ENCODE measurements around the gene ECSCR.

Gene ECSCR

GRCh38 chr5:139453683-139454567 lies 8.6 kb downstream of the ECSCR start:
- TF ChIP-seq CTCF (IDR thresholded peaks at IDR 0.05), result no peak
- H3K9me3 Mint-ChIP-seq, result no peaks in the 10 kb centered on the region
- H3K36me3 Mint-ChIP-seq (ENCODE audit: low read depth), result no peaks in the 10 kb centered on the region
- no peak for DNase-seq
- H3K27ac Mint-ChIP-seq, result no peak overlapping the region
- H3K4me1 Mint-ChIP-seq, result peaks cover 12% of the 10 kb centered on the region
- H3K27me3 Mint-ChIP-seq (ENCODE audit: low read depth, poor library complexity), result peaks cover 11% of the 10 kb centered on the region
- H3K4me3 Mint-ChIP-seq, result no peak overlapping the region

GRCh38 chr5:139451878-139452660 lies 10.5 kb downstream of the ECSCR start:
- Mint-ChIP-seq H3K27ac (no peak overlapping the region), H3K4me1 (peaks cover 14% of the 10 kb centered on the region), H3K36me3 (ENCODE audit: low read depth) (no peaks in the 10 kb centered on the region), H3K27me3 (ENCODE audit: low read depth, poor library complexity) (peaks cover 18% of the 10 kb centered on the region), H3K4me3 (no peak overlapping the region), H3K9me3 (no peaks in the 10 kb centered on the region)
- no peak for DNase-seq
- no peak for TF ChIP-seq CTCF (IDR thresholded peaks at IDR 0.05)

- no peaks in the 10 kb centered on the region for H3K36me3 Mint-ChIP-seq (ENCODE audit: low read depth)
- no peak overlapping the region for H3K4me3 Mint-ChIP-seq
- no peak for DNase-seq
- H3K27me3 Mint-ChIP-seq (ENCODE audit: low read depth, poor library complexity), result peaks cover 23% of the 10 kb centered on the region
- peaks cover 8% of the 10 kb centered on the region for H3K4me1 Mint-ChIP-seq
- no peak for TF ChIP-seq CTCF (IDR thresholded peaks at IDR 0.05)
- H3K27ac Mint-ChIP-seq, result no peak overlapping the region
- no peaks in the 10 kb centered on the region for H3K9me3 Mint-ChIP-seq
These were observed 11.4 kb downstream of the ECSCR start for GRCh38 chr5:139451176-139451575.

GRCh38 chr5:139446956-139447779 lies 15.4 kb downstream of the ECSCR start:
- no peak for TF ChIP-seq CTCF (IDR thresholded peaks at IDR 0.05)
- H3K27me3 Mint-ChIP-seq (ENCODE audit: low read depth, poor library complexity), result peaks cover 28% of the 10 kb centered on the region
- H3K36me3 Mint-ChIP-seq (ENCODE audit: low read depth), result no peaks in the 10 kb centered on the region
- H3K4me3 Mint-ChIP-seq, result no peak overlapping the region
- H3K27ac Mint-ChIP-seq, result no peak overlapping the region
- no peaks in the 10 kb centered on the region for H3K9me3 Mint-ChIP-seq
- H3K4me1 Mint-ChIP-seq, result peaks cover 21% of the 10 kb centered on the region
- DNase-seq, result no peak

- H3K27ac Mint-ChIP-seq, result no peak overlapping the region
- TF ChIP-seq CTCF (IDR thresholded peaks at IDR 0.05), result no peak
- no peaks in the 10 kb centered on the region for H3K36me3 Mint-ChIP-seq (ENCODE audit: low read depth)
- H3K27me3 Mint-ChIP-seq (ENCODE audit: low read depth, poor library complexity), result peaks cover 36% of the 10 kb centered on the region
- H3K9me3 Mint-ChIP-seq, result no peaks in the 10 kb centered on the region
- H3K4me1 Mint-ChIP-seq, result peaks cover 21% of the 10 kb centered on the region
- DNase-seq, result no peak
- no peak overlapping the region for H3K4me3 Mint-ChIP-seq
These were observed 17.0 kb downstream of the ECSCR start for GRCh38 chr5:139445325-139446170.
